ENCODE results near the gene ALG12. TPM values are rescaled to one million over a fixed set of nuclear protein-coding genes. Genes with fewer than 3 reads are reported as not detected.

ALG12 gene
- total RNA-seq (2022; extraction: Qiagen RNA extraction): 7.0 to 12.4 TPM (median 10.7 TPM) in 5 replicates

DNA sequence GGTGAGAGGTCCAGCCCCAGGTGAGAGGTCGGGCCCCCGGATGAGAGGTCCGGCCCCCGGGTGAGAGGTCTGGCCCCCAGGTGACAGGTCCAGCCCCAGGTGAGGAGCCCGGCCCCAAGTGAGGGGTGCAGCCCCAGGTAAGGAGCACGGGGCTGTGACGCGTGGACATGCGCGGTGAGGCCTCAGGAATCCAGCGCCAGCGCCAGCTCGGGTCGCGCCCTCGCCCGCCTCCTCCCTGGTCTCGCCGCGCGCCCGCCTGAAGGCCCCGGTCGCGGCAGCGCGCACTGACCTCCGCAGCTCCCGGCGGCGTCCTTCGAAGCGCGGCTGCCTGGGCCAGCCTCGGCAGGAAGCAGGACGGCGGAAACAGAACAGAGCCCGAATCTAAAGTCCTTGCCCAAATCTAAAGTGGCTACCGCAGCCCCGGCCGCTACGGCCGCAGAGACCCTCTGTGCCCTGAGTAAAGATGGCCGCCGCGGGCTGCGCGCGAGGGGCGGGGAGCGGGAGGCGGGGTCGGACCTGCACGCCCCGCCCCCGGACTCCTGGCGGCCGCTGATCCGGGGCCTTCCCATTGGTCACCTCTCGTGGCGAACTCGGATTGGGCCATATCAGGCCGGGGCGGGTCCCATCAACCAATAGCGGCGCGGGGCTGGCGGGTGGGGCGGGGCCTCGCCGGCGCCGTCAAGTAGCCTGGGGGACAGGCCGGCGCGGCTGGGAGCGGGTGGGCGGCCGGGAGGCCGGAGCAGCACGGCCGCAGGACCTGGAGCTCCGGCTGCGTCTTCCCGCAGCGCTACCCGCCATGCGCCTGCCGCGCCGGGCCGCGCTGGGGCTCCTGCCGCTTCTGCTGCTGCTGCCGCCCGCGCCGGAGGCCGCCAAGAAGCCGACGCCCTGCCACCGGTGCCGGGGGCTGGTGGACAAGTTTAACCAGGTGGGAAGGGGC lies at the start of gene ALG12, which contains the start of gene CRELD2:
Gene ALG12 (minus strand): TSS at position 465 of the 937 bp plus-strand sequence. CDS start 4,673 bp downstream, outside the sequence.
Gene CRELD2 (plus strand): TSS at position 661 of the 937 bp plus-strand sequence. CDS start 136 bp downstream, at position 797.

DNA sequence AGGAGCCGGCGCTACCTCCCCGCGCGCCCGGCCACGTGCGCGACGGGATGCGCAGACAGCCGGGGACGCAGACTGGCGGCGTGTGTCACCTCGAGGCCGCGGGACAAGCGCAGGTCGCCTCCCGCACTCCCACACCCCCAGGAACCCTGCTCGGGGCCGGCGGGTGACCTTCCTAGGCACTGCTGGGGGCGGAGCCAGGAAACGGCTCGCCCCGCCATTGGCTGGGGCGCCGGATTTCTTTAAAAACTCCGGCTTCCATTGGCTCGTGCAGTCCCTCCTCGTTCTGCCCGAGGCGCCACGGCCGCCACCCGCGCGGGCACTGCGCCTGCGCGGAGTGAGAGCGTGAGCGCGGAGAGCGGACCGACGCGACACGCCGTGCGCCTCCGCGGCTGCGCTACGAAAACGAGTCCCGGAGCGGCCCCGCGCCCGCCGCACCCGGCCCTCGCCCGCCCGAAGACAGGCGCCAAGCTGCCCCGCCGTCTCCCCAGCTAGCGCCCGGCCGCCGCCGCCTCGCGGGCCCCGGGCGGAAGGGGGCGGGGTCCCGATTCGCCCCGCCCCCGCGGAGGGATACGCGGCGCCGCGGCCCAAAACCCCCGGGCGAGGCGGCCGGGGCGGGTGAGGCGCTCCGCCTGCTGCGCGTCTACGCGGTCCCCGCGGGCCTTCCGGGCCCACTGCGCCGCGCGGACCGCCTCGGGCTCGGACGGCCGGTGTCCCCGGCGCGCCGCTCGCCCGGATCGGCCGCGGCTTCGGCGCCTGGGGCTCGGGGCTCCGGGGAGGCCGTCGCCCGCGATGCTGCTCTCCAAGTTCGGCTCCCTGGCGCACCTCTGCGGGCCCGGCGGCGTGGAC lies 42.1 kb upstream of the ALG12 start, which contains the start of gene PIM3:
Gene PIM3 (plus strand): TSS at position 614 of the 846 bp plus-strand sequence. CDS start 176 bp downstream, at position 790.

DNA sequence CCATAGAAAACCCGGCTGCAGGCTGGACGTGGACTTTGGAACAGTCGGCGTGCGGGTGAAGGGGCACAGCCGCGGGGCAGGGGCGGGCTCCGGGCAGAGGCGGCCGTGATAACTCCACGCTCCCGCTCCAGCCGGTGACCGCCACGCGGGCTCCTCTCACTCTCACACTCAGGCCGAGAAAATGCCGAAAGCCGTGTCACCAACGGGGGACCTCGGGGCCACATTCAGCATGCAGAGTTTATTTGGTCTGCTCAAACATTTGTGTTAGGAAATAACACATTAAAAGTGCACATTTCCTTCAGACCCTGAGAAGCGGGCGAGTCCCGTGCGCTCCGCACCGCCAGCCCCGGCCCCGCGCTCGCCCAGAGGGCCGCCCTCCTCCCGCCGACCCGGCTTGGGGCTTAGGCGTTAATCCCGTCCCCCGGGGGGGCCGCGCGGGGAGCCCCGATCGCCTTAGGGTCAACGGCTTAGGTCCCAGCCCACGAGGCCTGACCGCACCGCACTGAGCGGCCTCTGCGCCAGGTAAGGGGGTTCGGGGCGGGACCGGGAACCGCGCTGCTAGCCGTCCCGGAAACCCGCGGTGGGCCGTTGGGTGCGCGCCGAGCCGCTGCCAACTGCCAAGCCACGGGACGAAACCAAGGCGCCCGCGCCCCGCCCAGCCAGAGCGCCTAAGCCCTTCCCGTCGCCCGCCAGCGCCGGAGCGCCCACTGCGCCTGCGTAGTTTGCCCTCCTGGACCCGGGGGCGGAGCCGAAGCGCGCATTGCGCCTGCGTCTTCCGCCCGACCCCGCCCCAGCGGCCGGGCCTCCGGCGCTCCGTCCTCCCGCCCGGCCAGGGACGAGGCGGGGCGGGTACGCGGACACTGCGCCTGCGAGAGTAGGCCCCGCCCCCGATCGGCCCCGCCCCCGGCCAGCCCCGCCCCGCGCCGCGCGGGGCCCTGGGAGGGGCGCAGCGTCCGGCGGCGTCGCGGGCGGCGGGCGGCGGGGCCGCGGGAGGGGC lies 65.0 kb downstream of the ALG12 start, which contains the start of gene ZBED4:
Gene ZBED4 (plus strand): TSS at position 947 of the 997 bp plus-strand sequence. CDS start 29,819 bp downstream, outside the sequence.

Other genes starting within 250 kb of the ALG12 start
- 14.6 to 16.6 TPM (median 15.6 TPM) in 5 replicates for gene BRD1, start 90.6 kb downstream of the ALG12 start, total RNA-seq (2022; extraction: Qiagen RNA extraction)
- 9.8 to 12.9 TPM (median 11.5 TPM) in 5 replicates for gene ZBED4, start 64.6 kb downstream of the ALG12 start, total RNA-seq (2022; extraction: Qiagen RNA extraction)
- 21.8 to 33.6 TPM (median 29.0 TPM) in 5 replicates for gene CRELD2, start 196 bp upstream of the ALG12 start, total RNA-seq (2022; extraction: Qiagen RNA extraction)
- 50.2 to 87.4 TPM (median 85.3 TPM) in 5 replicates for gene PIM3, start 42.3 kb upstream of the ALG12 start, total RNA-seq (2022; extraction: Qiagen RNA extraction)
- 0.02 to 0.08 TPM (median 0.04 TPM) in 5 replicates for gene IL17REL, start 94.3 kb upstream of the ALG12 start, total RNA-seq (2022; extraction: Qiagen RNA extraction)
- gene TTLL8, start 139.9 kb upstream of the ALG12 start, total RNA-seq (2022; extraction: Qiagen RNA extraction): not detected in 5 replicates
- 0.02 to 0.06 TPM (median 0.06 TPM) in 3 of 5 replicates, not detected in the others for gene MLC1, start 167.0 kb upstream of the ALG12 start, total RNA-seq (2022; extraction: Qiagen RNA extraction)
- gene MOV10L1, start 171.6 kb upstream of the ALG12 start, total RNA-seq (2022; extraction: Qiagen RNA extraction): not detected in 5 replicates